Measurements from ENCODE around the gene WNK3. TPM values are rescaled to one million over a fixed set of nuclear protein-coding genes. Genes with fewer than 3 reads are reported as not detected.

The WNK3 gene
- total RNA-seq, 1 experiment from 2014 or later = 0.33 TPM

DNA sequence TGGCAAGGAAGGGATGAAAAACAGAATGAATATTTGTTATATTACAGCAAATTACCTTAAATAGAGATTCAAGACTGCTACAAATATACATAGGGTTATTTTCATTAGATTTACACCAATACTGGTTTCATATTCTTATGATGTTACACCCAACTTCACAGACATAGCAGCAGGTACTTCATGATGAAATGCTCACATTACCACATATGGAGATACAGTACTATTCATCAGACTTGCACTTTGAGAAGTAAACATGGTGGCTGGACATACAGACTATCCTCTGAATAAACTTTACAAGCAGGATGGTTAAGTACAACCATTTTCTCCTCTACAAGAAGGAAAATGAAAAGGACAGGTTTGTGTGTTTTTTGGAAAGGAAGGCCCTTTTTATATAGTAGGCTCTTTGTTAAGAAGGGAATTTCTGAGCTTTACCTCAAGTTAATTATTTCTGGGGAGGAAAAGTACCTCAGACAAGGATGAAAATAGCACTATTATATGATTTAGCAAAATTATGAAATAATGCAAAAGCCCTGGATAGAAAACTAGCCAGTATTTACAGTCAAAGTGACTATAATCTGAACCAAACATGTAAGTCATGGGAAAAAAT, 162.8 kb downstream of the WNK3 start:
- Histone ChIP-seq H2AFZ (ENCODE audit: low read length) (no peak overlapping the region), H3K27ac (ENCODE audit: low read length) (no peak overlapping the region), H3K9me2 (replicated peaks; ENCODE audit: low read length) (no peaks in the 10 kb centered on the region), H3K36me3 (ENCODE audit: low read depth, low read length) (no peaks in the 10 kb centered on the region), H3K9me3 (ENCODE audit: low read length) (no peaks in the 10 kb centered on the region), H3K4me2 (ENCODE audit: low read length) (no peak overlapping the region), H3K4me3 (ENCODE audit: low read length) (no peak overlapping the region), H4K20me1 (ENCODE audit: low read length) (no peaks in the 10 kb centered on the region), H3K4me1 (ENCODE audit: insufficient read depth, low read length) (no peaks in the 10 kb centered on the region), H3K27me3 (ENCODE audit: low read length) (no peaks in the 10 kb centered on the region), H3K9ac (ENCODE audit: low read length) (no peak overlapping the region), H3F3A (ENCODE audit: low read length, unreplicated experiment) (no peaks in the 10 kb centered on the region), H3K79me2 (ENCODE audit: low read length) (no peaks in the 10 kb centered on the region)
- no peak for DNase-seq
- TF ChIP-seq EZH2 (IDR thresholded peaks at IDR 0.05; ENCODE audit: low read length, unreplicated experiment) (no peak), EZH2phosphoT487 (IDR thresholded peaks at IDR 0.05; ENCODE audit: borderline replicate concordance, low read length) (no peak)
- TF ChIP-seq, protein P1, sequence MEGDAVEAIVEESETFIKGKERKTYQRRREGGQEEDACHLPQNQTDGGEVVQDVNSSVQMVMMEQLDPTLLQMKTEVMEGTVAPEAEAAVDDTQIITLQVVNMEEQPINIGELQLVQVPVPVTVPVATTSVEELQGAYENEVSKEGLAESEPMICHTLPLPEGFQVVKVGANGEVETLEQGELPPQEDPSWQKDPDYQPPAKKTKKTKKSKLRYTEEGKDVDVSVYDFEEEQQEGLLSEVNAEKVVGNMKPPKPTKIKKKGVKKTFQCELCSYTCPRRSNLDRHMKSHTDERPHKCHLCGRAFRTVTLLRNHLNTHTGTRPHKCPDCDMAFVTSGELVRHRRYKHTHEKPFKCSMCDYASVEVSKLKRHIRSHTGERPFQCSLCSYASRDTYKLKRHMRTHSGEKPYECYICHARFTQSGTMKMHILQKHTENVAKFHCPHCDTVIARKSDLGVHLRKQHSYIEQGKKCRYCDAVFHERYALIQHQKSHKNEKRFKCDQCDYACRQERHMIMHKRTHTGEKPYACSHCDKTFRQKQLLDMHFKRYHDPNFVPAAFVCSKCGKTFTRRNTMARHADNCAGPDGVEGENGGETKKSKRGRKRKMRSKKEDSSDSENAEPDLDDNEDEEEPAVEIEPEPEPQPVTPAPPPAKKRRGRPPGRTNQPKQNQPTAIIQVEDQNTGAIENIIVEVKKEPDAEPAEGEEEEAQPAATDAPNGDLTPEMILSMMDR (conservative IDR thresholded peaks at IDR 0.05; ENCODE audit: low read depth, low read length) = no peak
- ChIA-PET CTCF (no interaction called here), POLR2A (ENCODE audit: unreplicated experiment) (no interaction called here)
- no peak for ATAC-seq
- BruUV-seq (replicated peaks) = no TSS peak
- intact Hi-C loops (cut with micrococcal nuclease) = no loop called here

DNA sequence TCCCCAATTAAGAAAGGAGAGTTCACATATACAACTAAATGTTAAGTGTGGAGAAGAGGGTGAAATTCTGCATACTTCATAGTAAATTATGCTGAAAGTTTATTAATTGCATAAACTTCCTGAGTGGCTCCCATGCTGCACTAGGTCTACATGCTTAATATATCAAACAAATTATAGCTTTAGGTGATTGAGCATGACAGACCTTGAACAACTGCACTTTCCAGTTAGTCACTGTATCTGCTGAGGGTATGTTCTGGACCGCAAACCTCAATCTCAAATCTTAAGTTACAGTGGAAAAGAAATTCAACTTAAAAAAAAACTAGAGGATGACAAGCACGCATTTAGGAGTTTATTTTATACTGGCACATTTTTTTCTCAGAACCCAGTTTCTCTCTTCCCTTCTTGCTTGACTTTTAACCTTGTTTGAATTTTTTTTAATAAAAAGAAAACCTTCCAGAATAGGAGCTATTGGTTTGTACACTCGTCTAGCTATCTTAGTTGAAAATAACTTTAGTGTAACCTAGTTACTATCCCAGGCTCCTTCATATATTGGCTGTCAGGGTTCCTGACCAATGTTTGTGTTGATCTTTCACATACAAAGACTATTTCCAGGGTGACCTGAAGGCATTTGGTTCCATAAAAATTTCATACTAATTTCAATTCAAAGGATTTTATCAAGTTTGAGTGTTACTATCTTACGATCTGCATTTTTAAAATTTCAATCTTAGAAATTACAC, 164.6 kb downstream of the WNK3 start:
- H4K20me1 ChIP-seq (ENCODE audit: low read length) = no peaks in the 10 kb centered on the region
- no peaks in the 10 kb centered on the region for H3K4me1 ChIP-seq (ENCODE audit: insufficient read depth, low read length)
- DNase-seq (no peak), ATAC-seq (no peak)
- no peaks in the 10 kb centered on the region for H3K36me3 ChIP-seq (ENCODE audit: low read depth, low read length)
- no peaks in the 10 kb centered on the region for H3K79me2 ChIP-seq (ENCODE audit: low read length)
- H3K4me3 ChIP-seq (ENCODE audit: low read length) = no peak overlapping the region
- no peaks in the 10 kb centered on the region for H3K27me3 ChIP-seq (ENCODE audit: low read length)
- no peaks in the 10 kb centered on the region for H3K9me2 ChIP-seq (replicated peaks; ENCODE audit: low read length)
- no peak overlapping the region for H2AFZ ChIP-seq (ENCODE audit: low read length)
- H3F3A ChIP-seq (ENCODE audit: low read length, unreplicated experiment) = no peaks in the 10 kb centered on the region
- CTCF ChIA-PET = no interaction called here
- intact Hi-C loops (cut with micrococcal nuclease) = no loop called here
- no peak overlapping the region for H3K4me2 ChIP-seq (ENCODE audit: low read length)
- TF ChIP-seq EZH2 (IDR thresholded peaks at IDR 0.05; ENCODE audit: low read length, unreplicated experiment) (no peak), EZH2phosphoT487 (IDR thresholded peaks at IDR 0.05; ENCODE audit: borderline replicate concordance, low read length) (no peak)
- TF ChIP-seq, protein P1 (conservative IDR thresholded peaks at IDR 0.05; ENCODE audit: low read depth, low read length) = no peak
- POLR2A ChIA-PET (ENCODE audit: unreplicated experiment) = no interaction called here
- no peaks in the 10 kb centered on the region for H3K9me3 ChIP-seq (ENCODE audit: low read length)
- H3K27ac ChIP-seq (ENCODE audit: low read length) = no peak overlapping the region
- no peak overlapping the region for H3K9ac ChIP-seq (ENCODE audit: low read length)
- BruUV-seq (replicated peaks) = no TSS peak

DNA sequence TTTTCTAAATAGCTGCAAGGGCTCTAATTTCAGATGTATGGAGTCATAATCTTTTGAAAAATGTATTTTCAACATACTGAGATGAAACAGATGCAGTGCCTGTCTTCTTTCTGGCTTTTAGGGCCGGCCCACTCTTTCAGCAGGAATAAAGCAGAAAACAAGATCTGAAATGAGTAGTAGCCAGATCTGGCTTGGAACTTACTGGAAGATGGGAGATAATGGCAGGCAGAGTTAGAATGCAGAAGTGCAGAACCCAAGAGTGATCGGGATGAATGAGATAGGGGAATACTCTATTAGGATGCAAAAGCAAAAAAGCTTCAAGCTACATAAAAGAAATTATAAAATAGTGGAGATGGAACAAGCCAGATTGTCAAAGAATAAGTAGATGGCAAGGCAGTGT, 173.4 kb downstream of the WNK3 start:
- no peak overlapping the region for H3K4me3 ChIP-seq (ENCODE audit: low read length)
- H3K4me2 ChIP-seq (ENCODE audit: low read length) = no peak overlapping the region
- H3F3A ChIP-seq (ENCODE audit: low read length, unreplicated experiment) = no peaks in the 10 kb centered on the region
- no peak overlapping the region for H2AFZ ChIP-seq (ENCODE audit: low read length)
- TF ChIP-seq, protein P1 (conservative IDR thresholded peaks at IDR 0.05; ENCODE audit: low read depth, low read length) = no peak
- TF ChIP-seq EZH2phosphoT487 (IDR thresholded peaks at IDR 0.05; ENCODE audit: borderline replicate concordance, low read length) = no peak
- no peak for TF ChIP-seq EZH2 (IDR thresholded peaks at IDR 0.05; ENCODE audit: low read length, unreplicated experiment)
- DNase-seq = no peak
- H3K27ac ChIP-seq (ENCODE audit: low read length) = no peak overlapping the region
- intact Hi-C loops (cut with micrococcal nuclease) = no loop called here
- H4K20me1 ChIP-seq (ENCODE audit: low read length) = 0 out of 2 replicates have a peak, but pooled peaks cover 2% of the 10 kb centered on the region
- no peak for ATAC-seq
- no TSS peak for BruUV-seq (replicated peaks)
- no peaks in the 10 kb centered on the region for H3K27me3 ChIP-seq (ENCODE audit: low read length)
- H3K4me1 ChIP-seq (ENCODE audit: insufficient read depth, low read length) = peaks cover 33% of the 10 kb centered on the region
- no peak overlapping the region for H3K9ac ChIP-seq (ENCODE audit: low read length)
- peaks cover 36% of the 10 kb centered on the region for H3K79me2 ChIP-seq (ENCODE audit: low read length)
- H3K9me2 ChIP-seq (replicated peaks; ENCODE audit: low read length) = no peaks in the 10 kb centered on the region
- no peaks in the 10 kb centered on the region for H3K36me3 ChIP-seq (ENCODE audit: low read depth, low read length)
- CTCF ChIA-PET = no interaction called here
- H3K9me3 ChIP-seq (ENCODE audit: low read length) = no peaks in the 10 kb centered on the region
- POLR2A ChIA-PET (ENCODE audit: unreplicated experiment) = no interaction called here

Measured in PC-3 (cell line).